ENCODE results near the gene AHNAK2.

GRCh38 chr14:104900639-104901512 is 77.3 kb downstream of the AHNAK2 start:
- no peak for TF ChIP-seq EZH2 (IDR thresholded peaks at IDR 0.05; ENCODE audit: borderline replicate concordance)
- no peak for TF ChIP-seq EZH2phosphoT487 (IDR thresholded peaks at IDR 0.05; ENCODE audit: low read depth, severe bottlenecking, unreplicated experiment)

Data from hepatocyte (in vitro differentiated cells).